ENCODE results near the gene AMOT.

Gene AMOT

DNA sequence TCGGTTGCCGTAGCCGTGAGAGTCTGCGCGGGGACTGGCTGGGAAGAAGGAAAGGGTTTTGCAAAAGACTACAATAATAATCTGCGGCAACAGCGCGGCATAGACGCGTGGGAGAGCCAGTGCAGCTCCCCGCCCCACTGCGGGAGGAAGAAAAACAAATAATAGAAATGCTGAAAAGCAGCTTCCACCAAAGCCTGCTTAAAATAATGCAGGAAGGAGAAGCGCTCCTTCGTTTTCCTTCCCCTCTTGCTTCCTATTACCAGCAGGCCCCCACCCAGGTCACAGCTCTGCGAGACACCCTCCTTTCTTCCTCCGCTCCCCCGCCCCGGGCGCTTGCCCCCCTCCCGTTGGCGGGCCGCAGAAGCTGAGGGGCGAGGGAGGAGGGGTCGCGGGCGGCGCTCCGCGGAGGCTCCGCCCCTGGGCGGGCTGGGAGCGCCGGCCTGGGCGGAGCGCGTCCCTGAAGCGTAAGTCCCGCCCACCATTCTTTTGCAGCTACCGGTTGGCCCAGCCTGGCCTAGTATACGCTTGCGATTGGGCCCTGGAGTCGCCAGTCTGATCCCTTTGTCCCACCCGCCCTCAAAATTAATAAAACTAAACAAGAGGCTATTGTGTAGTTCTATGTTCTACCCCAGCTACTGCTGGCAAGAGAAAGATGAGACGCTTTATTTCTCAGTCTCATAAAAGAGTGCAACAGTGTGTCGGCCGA is 636 bp upstream of the AMOT start:
- DNase-seq: peak; percentile 76 to 84

DNA sequence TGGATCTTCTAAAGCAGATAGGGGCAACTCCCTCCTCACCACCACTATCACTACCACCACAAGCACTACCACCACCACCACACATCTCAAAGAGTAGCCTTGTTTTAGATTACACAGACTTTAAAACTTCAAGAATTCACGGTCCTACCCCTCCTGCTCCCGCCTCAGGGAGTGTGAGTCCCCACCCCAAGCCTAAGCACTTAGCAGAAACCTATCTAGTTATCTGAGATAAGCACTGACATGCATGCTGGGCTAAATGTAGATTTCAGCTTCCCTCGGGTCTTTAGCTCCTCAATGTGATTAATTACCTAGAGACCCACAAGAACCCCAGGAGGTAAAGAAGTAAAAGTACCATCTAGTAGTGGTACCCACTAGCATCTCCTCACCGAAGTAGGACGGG is 775 bp downstream of the AMOT start:
- no peak for DNase-seq

DNA sequence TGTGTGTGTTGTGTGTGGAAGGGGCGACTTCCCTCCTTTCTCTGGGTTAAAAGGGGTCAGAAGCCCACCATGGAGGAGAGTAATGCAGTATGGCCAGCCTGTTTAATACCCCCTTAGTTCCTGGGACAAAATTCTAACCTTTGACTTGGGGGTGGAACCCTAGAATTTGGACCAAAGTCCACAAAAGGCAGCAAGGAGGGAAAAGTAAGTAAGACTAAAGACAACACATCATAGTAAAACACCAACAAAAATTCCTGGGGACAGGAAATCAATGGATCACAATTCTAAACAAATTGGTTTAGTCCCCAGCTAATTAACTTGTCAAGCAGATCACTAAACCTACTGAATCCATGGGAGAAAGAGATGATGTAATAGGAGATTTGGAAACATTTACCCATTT is 3.1 kb downstream of the AMOT start:
- DNase-seq: no peak

DNA sequence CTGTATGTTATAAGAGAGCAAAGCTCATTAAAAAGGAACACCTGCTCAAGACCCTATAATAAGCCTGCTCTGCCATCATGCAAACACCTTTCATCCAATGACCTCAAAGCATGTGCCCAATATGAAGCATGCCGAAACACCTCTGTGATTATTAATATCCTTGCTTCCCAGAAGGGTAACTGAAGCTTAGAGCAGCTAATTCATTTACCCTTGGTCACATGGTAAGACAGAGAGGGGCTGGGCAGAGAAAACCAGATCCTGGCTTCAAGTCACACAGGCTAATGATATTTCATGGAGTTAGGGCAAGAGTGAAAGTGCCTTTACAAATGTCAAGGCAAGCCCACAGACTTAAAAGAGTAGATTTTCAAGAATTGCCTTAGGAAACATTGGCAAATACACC is 5.6 kb downstream of the AMOT start:
- DNase-seq: no peak

DNA sequence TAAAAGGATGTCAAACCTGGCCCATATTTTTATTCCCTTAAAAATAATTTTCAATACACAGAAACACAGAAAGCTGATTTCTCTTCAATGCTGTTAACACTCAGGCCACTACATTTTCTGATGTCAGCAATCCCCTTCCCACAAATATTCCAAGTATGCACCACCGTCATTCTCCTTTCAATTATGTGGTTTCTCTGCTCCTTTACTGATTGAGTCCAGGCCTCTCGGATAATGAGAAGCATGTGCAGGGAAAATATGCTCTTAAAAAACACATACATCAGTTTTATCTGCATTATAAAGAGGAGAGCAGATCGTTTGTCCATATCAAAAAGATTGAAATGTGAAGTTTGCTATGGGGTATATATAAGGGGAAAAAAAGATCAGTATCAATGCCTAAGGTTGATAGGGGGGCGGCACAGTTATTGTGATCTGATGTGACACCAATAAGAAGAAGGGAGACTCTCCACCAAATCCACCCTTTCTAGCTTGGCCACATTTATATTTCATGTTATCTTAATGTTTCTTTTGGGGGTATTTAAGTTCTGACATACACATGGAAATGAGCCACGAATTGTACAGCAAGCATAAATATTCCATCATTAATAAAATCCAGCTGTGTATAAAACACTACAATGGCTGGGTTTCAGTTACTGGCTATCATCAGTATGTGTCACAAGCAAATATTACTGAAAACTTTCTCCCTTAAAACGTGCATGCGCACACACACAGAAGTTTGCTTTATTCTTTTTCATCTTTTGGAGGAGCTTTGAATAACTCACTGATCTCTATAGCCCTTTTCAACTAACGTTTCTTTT is 6.4 kb downstream of the AMOT start:
- no peak for DNase-seq

DNA sequence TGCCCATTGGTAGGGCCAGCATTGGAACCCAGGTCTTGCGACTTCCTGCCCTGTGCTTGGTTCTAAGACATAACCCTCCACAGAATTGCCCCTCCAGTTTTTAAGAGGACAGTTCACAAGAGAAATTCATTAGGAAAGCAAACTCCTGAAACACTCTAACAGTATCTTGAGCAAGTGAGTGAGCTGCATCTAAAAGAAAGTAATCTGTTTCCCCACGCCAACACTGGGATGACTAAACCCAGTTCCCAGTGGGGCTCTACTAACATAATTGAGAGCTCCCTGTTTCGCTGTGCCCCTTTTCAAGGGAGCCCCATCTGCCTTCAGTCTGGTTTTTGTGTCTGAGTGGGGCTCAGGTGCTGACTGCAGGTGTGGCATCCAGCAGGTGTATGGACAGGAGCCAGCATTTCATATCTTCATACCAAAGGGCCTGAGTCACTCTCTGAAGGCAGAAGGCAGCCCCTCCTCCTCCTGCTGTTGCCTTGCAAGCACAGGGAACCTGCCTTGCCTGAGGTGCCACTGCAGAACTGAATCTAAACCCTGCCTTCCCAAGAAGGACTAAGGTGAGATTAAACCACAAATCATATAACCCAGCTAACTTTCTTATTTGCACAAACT is 8.0 kb downstream of the AMOT start:
- DNase-seq: no peak

DNA sequence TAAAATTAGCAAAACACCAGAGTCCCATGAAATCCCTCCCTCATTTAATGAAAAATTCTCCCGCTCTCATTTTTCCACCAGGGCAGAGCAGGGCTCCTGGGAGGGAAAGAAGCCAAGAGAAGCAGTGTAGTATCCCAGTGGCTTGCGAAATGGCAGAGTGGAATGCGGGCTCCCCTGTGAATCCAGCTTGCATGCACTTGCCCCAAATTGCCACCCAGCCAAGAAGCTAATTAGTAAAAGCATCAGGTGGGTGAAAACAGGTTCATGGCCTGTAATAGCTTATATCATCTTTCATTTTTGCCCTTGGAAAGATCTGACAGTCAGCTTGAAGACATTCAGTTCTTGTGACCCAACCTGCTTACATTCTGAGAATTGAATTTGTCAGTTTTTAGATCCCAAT is 10.1 kb downstream of the AMOT start:
- DNase-seq: no peak

DNA sequence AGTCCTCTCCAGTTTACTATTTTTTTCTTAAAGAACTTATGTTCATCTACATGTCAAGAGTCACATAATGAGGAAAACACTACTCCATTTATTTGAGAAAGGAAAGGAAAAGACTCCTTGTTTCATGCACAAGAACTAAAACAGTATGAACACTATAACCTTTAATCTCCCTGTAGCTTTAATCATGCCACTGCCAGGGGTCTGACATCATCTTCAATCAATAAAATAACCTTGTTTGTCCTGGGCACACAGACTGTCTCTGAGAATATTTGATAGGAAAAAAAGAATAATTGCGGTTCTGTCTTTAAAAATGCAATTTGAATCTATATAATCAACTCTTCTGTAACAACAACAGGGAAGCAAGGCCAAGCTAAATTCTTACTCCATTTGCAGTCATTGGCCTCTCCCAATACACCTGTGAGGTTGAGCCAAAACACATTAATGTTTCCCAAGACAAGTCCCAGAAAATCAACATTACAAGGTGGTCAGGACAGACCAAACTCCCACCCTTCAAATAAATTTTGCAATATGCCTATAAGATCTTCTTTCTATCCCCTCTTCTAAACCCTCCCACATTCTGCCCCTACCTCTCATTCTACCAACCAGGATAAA is 13.2 kb downstream of the AMOT start:
- no peak for DNase-seq

DNA sequence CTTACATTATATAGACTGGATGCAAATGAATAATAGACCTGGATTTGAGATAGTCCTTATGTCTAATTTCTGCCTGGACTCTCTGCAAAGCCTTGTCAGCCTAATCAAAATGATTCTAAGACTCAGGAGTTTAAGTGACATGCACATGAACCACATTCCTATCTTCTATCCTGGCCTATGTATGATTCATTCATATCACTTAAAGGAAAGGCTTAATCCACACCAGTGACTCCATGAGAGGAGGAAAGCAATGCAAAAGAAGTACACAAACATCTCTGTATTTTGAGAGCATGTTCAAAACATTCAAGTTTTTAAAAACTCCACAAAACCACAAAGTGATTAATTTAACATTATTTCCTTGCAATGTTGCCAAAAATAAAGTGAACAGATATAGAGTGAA is 14.6 kb downstream of the AMOT start:
- DNase-seq: no peak

DNA sequence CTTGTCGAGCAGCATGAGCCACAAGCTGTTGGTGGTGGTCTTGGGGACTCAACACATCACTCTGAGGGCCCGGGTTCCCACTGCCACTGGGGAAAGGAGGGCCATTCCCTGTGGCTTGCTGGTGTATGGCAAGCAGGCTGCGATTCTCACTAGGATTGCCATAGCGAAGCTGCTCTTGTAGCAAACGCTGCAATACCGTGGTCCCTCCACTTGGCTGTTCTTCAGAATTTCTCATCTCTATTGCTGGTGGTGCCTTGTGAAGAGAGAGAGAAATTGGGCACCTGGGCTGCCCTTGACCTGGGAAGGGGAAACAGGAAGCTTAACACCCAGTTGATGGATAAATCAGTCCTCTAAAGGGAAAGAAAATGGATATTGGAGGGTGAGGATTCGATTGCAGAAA is 17.7 kb downstream of the AMOT start:
- DNase-seq: no peak

DNA sequence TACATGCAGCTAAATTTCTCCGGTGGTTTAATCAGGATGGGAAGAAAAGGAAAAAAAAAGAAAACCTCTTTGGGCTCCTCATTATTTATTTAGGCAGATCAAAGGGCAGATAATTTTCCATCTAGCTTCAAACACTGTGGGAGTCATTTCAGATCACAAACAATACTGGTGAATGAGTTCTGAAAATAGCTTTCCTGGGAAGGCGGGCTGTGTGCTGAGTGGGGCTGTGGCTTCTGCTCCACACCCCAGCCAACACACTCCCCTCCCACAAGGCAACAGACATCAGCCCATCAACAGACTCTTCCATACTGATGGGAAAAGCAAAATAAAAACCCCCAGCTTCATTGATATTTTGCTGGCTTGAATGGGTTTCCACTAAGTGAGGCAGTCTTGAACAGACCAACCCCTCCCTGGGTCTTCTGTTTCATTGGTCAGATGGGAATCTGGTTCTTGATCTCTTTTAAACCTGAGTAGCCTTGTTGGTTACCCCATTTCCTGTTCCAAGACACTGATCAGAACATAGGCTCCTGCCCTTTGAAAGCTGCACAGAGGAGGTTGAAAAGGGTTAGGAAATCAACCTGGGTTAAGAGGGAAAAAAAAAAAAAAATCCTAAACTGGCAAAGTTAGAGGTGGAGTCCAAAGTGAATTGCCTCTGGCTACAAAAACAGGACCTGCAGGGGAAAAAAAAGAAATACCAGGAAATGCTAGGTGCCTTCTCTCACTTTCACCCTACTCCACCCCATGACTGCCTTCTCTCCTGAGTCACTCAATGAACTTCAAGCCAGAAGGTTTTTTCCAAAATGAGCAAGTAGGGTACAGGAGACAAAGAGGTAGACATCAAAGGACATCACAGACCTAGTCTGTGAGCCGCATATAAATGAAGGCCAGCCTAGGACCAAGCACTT is 20.0 kb downstream of the AMOT start:
- no peak for DNase-seq

DNA sequence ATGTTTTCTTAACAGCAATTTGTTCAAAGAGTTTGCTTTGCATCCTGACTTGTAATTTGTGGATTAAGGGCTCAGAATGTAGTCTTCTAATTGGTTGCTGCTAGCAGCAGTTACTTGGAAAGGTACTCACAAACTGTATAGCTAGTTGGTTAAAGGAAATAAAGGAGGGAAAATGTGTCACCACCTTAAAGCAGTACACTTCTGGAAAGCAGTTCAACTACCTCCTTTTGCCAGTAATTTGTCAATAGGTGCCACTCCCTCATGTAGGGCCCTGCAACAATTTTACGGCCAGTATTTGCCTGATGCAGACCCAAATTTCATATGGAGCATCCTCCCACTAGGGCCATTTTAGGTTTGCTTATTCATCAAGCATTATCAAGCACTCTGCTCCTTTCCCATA is 20.8 kb downstream of the AMOT start:
- DNase-seq: no peak

DNA sequence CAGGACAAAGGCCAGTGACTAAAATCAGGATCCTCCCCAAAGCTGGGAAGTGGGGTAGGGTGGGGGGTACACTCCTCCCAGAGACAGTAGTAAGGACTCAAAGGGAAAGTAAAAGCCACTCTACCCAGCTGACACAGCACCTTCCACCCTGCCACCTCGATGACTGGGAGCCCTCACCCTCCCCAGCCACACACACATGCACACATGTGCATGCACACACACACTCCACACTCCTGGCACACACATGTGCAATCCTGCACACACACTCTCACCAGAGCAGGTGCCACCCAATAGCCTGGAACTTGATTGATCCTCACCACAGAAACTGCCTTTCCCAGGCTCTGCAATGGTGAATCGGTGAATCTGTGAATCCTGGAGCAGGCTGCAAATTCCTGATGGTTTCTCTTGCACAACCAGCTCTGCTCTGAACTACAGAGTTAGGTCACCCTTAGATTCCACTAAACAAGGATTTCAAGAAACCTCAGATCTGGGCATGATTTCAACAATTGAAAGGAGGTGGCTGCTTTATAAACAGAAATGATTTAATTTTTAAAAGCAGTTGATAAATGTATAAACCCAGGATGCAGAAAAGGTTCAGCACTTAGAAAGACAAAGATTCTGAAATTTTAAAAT is 21.5 kb downstream of the AMOT start:
- DNase-seq: no peak

DNA sequence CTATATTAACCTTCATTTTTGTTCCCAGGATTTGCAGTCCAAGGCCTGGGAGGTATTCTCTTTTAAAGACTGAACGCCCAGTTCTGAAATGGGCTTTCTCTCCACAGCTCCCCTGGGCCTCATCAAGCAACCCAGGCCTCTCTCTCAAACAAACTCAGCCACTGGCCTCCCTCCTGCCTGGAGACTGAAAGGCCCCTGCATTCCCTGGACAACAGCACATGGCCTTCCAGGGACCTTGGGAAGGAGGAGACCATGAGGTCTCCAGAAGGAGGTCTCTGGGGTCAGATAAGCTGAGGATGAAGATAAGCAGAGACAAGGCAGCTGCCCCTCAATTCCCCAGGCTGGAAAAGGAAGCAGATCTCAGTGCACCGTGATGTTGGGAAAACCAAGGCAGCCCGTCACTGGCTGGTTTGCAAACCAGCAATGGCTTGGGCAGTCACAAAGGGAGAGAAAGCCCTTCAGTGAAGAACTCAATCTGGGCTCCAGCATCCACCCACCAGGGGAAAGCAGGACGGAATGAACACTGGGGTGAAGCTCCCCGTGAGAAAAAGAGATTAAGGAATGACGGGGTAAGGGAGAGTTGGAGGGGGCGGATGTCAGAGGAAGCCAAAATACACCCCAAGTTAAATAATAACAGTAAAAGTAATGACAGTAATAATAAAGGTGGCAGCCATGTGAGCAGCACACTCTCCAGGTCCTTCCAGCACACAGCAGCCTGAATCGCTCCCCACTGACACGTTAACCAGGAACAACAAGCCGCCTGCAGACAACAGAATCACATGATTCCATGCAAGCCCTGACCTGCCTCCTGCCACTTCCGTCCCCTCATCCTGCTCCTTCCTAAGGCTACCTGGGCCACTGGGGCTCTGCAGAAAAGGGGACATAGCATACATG is 22.3 kb downstream of the AMOT start:
- DNase-seq: no peak

DNA sequence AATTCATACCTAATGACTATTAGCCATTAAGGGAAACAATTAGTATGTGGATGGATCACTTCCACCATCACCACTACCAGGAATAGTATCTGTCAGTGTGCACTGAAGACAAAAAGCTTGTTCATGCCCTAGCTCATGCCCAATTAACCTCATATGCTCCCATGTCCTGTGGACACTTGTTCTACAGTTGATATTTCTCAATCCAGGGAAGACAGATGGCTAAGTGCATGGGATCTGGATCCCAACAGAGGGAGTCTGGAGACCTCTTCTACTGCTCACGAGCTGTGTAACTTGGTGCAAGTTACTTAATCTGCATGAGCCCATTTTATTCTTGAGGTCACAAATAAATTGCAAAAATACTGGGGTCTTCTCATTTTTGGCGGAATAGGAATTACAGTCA is 23.7 kb downstream of the AMOT start:
- no peak for DNase-seq

DNA sequence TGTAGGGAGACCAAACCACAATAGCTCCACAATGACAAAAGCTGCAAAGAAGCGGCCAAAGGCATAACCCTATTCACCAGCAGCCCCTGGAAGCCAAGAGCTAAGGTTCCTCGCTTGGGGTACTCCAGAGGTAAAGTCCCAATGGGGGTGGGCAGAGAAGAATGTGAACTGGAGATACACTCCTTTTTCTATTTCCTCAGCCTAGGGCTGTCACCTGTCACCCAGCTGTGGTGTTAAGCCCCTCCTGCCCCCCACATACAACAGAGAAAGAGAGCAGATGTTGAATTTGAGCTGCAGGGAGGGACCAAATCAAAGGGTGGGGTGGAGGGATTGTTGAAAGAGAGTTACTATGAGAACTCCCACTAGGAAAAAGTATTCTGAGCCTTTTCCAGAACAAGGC is 26.1 kb downstream of the AMOT start:
- no peak for DNase-seq

DNA sequence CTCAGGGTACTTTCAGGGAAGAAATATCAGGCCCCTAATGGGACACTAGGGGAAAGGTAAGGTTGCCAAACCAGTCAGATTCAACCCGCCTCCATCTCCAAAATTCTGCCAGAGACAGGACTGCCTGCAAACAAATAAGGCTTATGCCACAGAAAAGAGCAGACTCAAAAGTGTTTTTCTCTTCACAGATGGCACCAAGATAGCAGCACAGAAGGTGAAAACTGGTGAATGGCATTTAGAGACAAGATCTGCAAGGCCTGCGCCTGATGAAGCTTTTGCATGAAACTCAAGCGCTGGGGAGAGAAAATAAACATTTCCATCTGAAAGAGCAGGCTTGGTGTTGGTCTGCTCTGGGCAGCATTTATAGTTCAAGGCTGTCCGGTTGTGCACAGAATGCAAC is 27.9 kb downstream of the AMOT start:
- no peak for DNase-seq

DNA sequence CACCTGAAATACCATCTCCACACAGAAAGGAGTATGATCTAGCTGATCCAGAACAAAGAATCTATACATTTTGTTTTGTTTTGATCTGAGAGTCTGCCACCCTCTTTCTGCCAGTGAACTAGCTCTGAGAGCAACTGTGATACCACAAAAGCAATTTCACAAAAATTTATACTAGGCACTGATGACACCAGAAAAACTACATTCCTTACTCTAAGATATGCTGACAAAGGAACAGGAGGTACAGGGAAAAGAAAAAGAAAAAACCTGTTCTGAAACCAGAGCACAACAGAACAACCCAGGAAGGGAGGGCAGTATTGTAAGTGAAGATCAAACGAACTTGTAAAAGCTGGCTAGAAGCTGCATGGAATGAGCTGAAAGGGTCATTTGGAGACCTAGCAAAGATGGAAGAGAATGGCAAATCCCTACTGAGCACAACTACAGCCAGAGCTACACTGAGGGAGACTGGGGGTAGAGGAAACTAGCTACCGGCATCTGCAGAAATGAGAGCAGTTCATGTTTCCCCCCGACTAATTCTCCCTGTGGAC is 31.9 kb downstream of the AMOT start:
- no peak for DNase-seq

DNA sequence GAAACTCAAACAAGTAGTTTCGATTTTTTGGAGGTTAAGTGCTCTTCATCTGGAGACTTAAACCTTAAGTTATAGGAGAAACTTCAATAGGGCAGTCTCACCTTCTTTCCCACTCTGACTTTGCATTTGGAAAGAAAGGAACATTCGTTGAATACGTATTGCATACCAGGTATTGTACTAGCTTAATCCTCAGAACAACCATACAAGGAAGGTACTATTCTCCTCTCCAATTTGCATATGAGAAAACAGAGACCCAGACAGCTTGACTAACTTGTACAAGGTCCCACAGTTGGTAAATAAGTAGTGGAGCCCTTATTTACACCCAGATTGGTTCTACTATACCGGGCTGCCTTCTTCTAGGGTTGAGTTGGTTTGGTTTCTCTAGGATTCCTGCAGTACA is 32.6 kb downstream of the AMOT start:
- no peak for DNase-seq

DNA sequence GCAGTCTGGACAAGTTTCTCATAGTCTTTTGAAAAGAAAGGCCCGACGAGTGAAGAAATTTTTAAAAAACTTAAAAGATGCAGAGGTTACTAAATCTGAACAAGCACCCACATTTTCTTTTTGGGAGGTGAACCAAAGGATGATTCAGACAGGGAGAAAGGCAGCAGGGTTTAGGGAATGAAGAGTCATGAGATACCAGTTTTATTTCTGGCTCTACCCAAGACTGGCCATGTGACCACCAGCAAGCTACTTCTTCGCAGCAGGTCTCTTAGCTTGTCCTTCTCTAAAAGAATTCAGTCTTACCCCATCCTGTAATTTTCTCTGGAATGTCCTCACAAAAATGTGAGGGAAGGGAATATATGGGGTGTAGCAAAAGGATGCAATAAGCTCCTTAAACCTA is 37.6 kb downstream of the AMOT start:
- no peak for DNase-seq

DNA sequence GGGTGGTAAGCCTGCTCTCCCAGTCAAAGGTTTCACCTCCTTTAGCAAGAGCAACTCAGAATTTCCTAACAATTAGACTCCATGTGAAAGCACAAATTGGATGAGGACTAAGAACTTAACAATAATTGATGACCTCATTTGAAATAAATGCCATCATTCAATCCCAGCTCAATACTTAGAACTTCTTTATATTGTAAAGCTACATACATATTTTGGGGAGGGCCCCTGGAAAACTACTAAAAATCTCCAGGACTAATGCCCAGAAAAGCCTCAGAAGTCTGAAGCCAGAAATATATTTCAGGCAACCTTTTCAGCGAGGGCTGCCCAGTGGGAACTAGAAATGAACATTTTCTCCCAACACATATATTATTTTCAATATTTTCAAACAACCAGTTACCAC is 38.1 kb downstream of the AMOT start:
- no peak for DNase-seq
